Activated naive CD8-positive, alpha-beta T cell treated with anti-CD3 and anti-CD28 coated beads, Interleukin-2, amount 50 U/mL, for 16 hours (primary cell): ENCODE results near the gene DGCR2.
"Not testable (repeated sequence)": the region's sequence is repeated elsewhere in the genome, so short reads cannot be mapped to it uniquely, and the experiment has no call there.

Source experiments
- DNase-seq: peaks from one replicate; pipeline ENCODE4 v3.0.0-alpha.2; 2020; ENCODE audit warnings: low read depth, low spot score

DGCR2 gene

GRCh38 chr22:19011075-19011474 lies 111.1 kb downstream of the DGCR2 start:
- no peak for DNase-seq

- no peak for DNase-seq
Measured at GRCh38 chr22:19005905-19006304, 116.3 kb downstream of the DGCR2 start.

- DNase-seq: no peak
Measured at GRCh38 chr22:19004471-19004870, 117.7 kb downstream of the DGCR2 start.

GRCh38 chr22:19003508-19003907 lies 118.7 kb downstream of the DGCR2 start:
- DNase-seq: no peak

GRCh38 chr22:19002684-19003038 lies 119.6 kb downstream of the DGCR2 start:
- no peak for DNase-seq

GRCh38 chr22:19001204-19001603 lies 121.0 kb downstream of the DGCR2 start:
- no peak for DNase-seq

- DNase-seq: not testable (repeated sequence)
Measured at GRCh38 chr22:19000106-19000505, 122.1 kb downstream of the DGCR2 start.

- DNase-seq: no peak
Measured at GRCh38 chr22:18999416-18999815, 122.8 kb downstream of the DGCR2 start.

GRCh38 chr22:18999008-18999407 lies 123.2 kb downstream of the DGCR2 start:
- no peak for DNase-seq

GRCh38 chr22:18997925-18998315 lies 124.3 kb downstream of the DGCR2 start:
- no peak for DNase-seq

- no peak for DNase-seq
Measured at GRCh38 chr22:18997306-18997924, 124.8 kb downstream of the DGCR2 start.

GRCh38 chr22:18996376-18996900 lies 125.8 kb downstream of the DGCR2 start:
- DNase-seq: no peak

GRCh38 chr22:18995327-18995711 lies 126.9 kb downstream of the DGCR2 start:
- no peak for DNase-seq

- DNase-seq: no peak
Measured at GRCh38 chr22:18994701-18995326, 127.4 kb downstream of the DGCR2 start.

GRCh38 chr22:18994056-18994455 lies 128.2 kb downstream of the DGCR2 start:
- DNase-seq: no peak

GRCh38 chr22:18992543-18993198 lies 129.5 kb downstream of the DGCR2 start:
- DNase-seq: no peak

GRCh38 chr22:18991821-18992442 lies 130.3 kb downstream of the DGCR2 start:
- no peak for DNase-seq

GRCh38 chr22:18991138-18991432 lies 131.1 kb downstream of the DGCR2 start:
- no peak for DNase-seq

- DNase-seq: no peak
Measured at GRCh38 chr22:18990355-18991137, 131.7 kb downstream of the DGCR2 start.

- DNase-seq: no peak
Measured at GRCh38 chr22:18988958-18989357, 133.3 kb downstream of the DGCR2 start.

- no peak for DNase-seq
Measured at GRCh38 chr22:18987765-18988164, 134.4 kb downstream of the DGCR2 start.

- not testable (repeated sequence) for DNase-seq
Measured at GRCh38 chr22:18987114-18987513, 135.1 kb downstream of the DGCR2 start.
